Vagina (tissue), 2 donors: Measurements from ENCODE around the gene PTPRM. TPM values are rescaled to one million over a fixed set of nuclear protein-coding genes. Genes with fewer than 3 reads are reported as not detected.
A peak's percentile ranks its signal among the peaks of the same experiment; 100 is the strongest.

ENCODE experiments used
- DNase-seq, 2 donors: peaks; one replicate each; pipeline ENCODE4 v3.0.0-alpha.2; 2017; ENCODE audit errors: extremely low spot score in 2 of 2
- H3K27ac ChIP-seq: fragments of 200-600 bp; sonication (generic); one replicate; pipeline ENCODE4 v1.5.1; 2019
- H3K27me3 ChIP-seq: fragments of 200-600 bp; sonication (generic); one replicate; pipeline ENCODE4 v1.5.1; 2019
- H3K36me3 ChIP-seq, 2 donors: fragments of 200-600 bp; sonication (generic); one replicate each; pipeline ENCODE4 v1.5.1; 2017 to 2019
- H3K4me1 ChIP-seq: fragments of 200-600 bp; sonication (generic); one replicate; pipeline ENCODE4 v1.5.1; 2019
- H3K4me3 ChIP-seq, 2 donors: fragments of 200-600 bp; sonication (generic); 1 replicate in 1 of 2; 2 replicates in 1 of 2; pipeline ENCODE4 v1.5.1; 2016 to 2019
- H3K9me3 ChIP-seq: fragments of 200-600 bp; sonication (generic); one replicate; pipeline ENCODE4 v1.5.1; 2019
- CTCF ChIP-seq, 3 experiments: fragments of 450-650 bp in 2 of 3; fragments of 200-600 bp in 1 of 3; sonication (generic) in 1 of 3; IDR thresholded peaks; one replicate each; pipeline ENCODE4 v1.5.1; 2017 to 2019; ENCODE audit warnings: antibody characterized with exemption in 3 of 3, mild to moderate bottlenecking in 2 of 3, moderate library complexity in 2 of 3
- POLR2A ChIP-seq, 2 donors: fragments of 450-650 bp; IDR thresholded peaks; one replicate each; pipeline ENCODE4 v1.6.1; 2017; ENCODE audit warnings: antibody characterized with exemption in 2 of 2, mild to moderate bottlenecking in 2 of 2, moderate library complexity in 2 of 2
- POLR2AphosphoS5 ChIP-seq, 2 donors: sonication (generic); formaldehyde crosslinking; IDR thresholded peaks; one replicate each; pipeline ENCODE4 v1.9.0; 2017; ENCODE audit warnings: antibody characterized with exemption in 2 of 2, mild to moderate bottlenecking in 2 of 2, low read depth in 1 of 2; ENCODE audit not compliant: insufficient read depth in 1 of 2
- intact Hi-C: fragments of 100-400 bp; cut with DNase I; formaldehyde crosslinking; loops from one replicate; pipeline ENCODE4 v1.15.1; 2023
- small RNA-seq: library from RNA; depleted of rRNA; stranded (forward); fragments of <200 nt; gene quantifications from one replicate; pipeline ENCODE3, GENCODE V24; 2016
- total RNA-seq: library from RNA; depleted of rRNA; stranded (reverse); fragments of >200 nt; gene quantifications from one replicate; pipeline ENCODE4 v1.2.3, GENCODE V29; 2016

PTPRM gene
- total RNA-seq, 1 donor from 2014 or later: 60.2 TPM

- Histone ChIP-seq H3K4me3 (no peak overlapping the region), H3K27ac (no peak overlapping the region), H3K36me3 (no peaks in the 10 kb centered on the region), H3K27me3 (no peaks in the 10 kb centered on the region), H3K9me3 (no peaks in the 10 kb centered on the region), H3K4me1 (no peaks in the 10 kb centered on the region)
- intact Hi-C loops: no loop called here
- DNase-seq: peak in 1 of 2 donors; percentile 43
- TF ChIP-seq CTCF (IDR thresholded peaks at IDR 0.05) (no peak), POLR2AphosphoS5 (IDR thresholded peaks at IDR 0.05; ENCODE audit: insufficient read depth in 1 of 2, low read depth in 1 of 2) (no peak), POLR2A (IDR thresholded peaks at IDR 0.05) (no peak)
These were observed 884.0 kb downstream of the PTPRM start for GRCh38 chr18:8450898-8451665.

GRCh38 chr18:8453528-8453927 is 886.4 kb downstream of the PTPRM start:
- no peak overlapping the region for H3K4me3 ChIP-seq
- intact Hi-C loops: no loop called here
- no peak overlapping the region for H3K27ac ChIP-seq
- no peaks in the 10 kb centered on the region for H3K4me1 ChIP-seq
- H3K9me3 ChIP-seq: no peaks in the 10 kb centered on the region
- DNase-seq: peak in 1 of 2 donors; percentile 3
- no peaks in the 10 kb centered on the region for H3K36me3 ChIP-seq
- TF ChIP-seq POLR2AphosphoS5 (IDR thresholded peaks at IDR 0.05; ENCODE audit: insufficient read depth in 1 of 2, low read depth in 1 of 2): no peak
- no peaks in the 10 kb centered on the region for H3K27me3 ChIP-seq

- Histone ChIP-seq H3K4me1 (no peaks in the 10 kb centered on the region), H3K4me3 (no peak overlapping the region), H3K36me3 (no peaks in the 10 kb centered on the region), H3K9me3 (no peaks in the 10 kb centered on the region), H3K27ac (no peak overlapping the region), H3K27me3 (no peaks in the 10 kb centered on the region)
- intact Hi-C loops: no loop called here
- TF ChIP-seq POLR2A (IDR thresholded peaks at IDR 0.05) (no peak), POLR2AphosphoS5 (IDR thresholded peaks at IDR 0.05; ENCODE audit: insufficient read depth in 1 of 2, low read depth in 1 of 2) (no peak), CTCF (IDR thresholded peaks at IDR 0.05) (no peak)
- peak in 1 of 2 donors; percentile 55 for DNase-seq
These were observed 887.0 kb downstream of the PTPRM start for GRCh38 chr18:8454136-8454535.

- no peaks in the 10 kb centered on the region for H3K27me3 ChIP-seq
- H3K9me3 ChIP-seq: no peaks in the 10 kb centered on the region
- intact Hi-C loops: no loop called here
- no peak overlapping the region for H3K27ac ChIP-seq
- H3K4me3 ChIP-seq: no peak overlapping the region
- H3K36me3 ChIP-seq: no peaks in the 10 kb centered on the region
- peak in 1 of 2 donors; percentile 64 for DNase-seq
- TF ChIP-seq POLR2A (IDR thresholded peaks at IDR 0.05): no peak
- H3K4me1 ChIP-seq: no peaks in the 10 kb centered on the region
These were observed 888.8 kb downstream of the PTPRM start for GRCh38 chr18:8455661-8456614.

Small RNAs within 50 kb of the gene (small RNA-seq; reads per million reads assigned to genes)
- gene AP001094.1 (not detected), gene RF00012 (not detected)
